Measurements from ENCODE around the gene AUTS2.

GRCh38 chr7:70474639-70475234 lies 876.5 kb downstream of the AUTS2 start:
- TF ChIP-seq, protein P1, sequence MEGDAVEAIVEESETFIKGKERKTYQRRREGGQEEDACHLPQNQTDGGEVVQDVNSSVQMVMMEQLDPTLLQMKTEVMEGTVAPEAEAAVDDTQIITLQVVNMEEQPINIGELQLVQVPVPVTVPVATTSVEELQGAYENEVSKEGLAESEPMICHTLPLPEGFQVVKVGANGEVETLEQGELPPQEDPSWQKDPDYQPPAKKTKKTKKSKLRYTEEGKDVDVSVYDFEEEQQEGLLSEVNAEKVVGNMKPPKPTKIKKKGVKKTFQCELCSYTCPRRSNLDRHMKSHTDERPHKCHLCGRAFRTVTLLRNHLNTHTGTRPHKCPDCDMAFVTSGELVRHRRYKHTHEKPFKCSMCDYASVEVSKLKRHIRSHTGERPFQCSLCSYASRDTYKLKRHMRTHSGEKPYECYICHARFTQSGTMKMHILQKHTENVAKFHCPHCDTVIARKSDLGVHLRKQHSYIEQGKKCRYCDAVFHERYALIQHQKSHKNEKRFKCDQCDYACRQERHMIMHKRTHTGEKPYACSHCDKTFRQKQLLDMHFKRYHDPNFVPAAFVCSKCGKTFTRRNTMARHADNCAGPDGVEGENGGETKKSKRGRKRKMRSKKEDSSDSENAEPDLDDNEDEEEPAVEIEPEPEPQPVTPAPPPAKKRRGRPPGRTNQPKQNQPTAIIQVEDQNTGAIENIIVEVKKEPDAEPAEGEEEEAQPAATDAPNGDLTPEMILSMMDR (conservative IDR thresholded peaks at IDR 0.05 in 1 of 2, IDR thresholded peaks at IDR 0.05 in 1 of 2; ENCODE audit: low read depth in 1 of 2, low read length in 2 of 2) = no peak
- TF ChIP-seq EZH2 (IDR thresholded peaks at IDR 0.05; ENCODE audit: low read length, missing control alignments) = no peak
